Activated CD4-positive, alpha-beta T cell treated with anti-CD3 and anti-CD28 coated beads for 36 hours (primary cell): Measurements from ENCODE around the gene APOBEC4. TPM values are rescaled to one million over a fixed set of nuclear protein-coding genes. Genes with fewer than 3 reads are reported as not detected.
A peak's percentile ranks its signal among the peaks of the same experiment; 100 is the strongest.
"Not testable (repeated sequence)": the region's sequence is repeated elsewhere in the genome, so short reads cannot be mapped to it uniquely, and the experiment has no call there.

Experiments
- ATAC-seq: fragments of 200-7000 bp; cut with Tn5 transposase; one replicate; pipeline ENCODE4 v1.10.0; 2021; ENCODE audit warnings: mild to moderate bottlenecking, moderate library complexity
- CTCF ChIA-PET: fragments of 350-600 bp; sonication (Branson Sonifier 250); formaldehyde crosslinking; loops from one replicate; lab custom pipeline; 2021; ENCODE audit warnings: antibody characterized with exemption; lab: Charles Lee
- POLR2A ChIA-PET: fragments of 350-600 bp; sonication (Branson Sonifier 250); formaldehyde crosslinking; loops from one replicate; lab custom pipeline; 2021; ENCODE audit warnings: antibody characterized with exemption, inconsistent platforms; lab: Charles Lee
- DNase-seq: peaks from one replicate; pipeline ENCODE4 v3.0.0-alpha.2; 2020
- H3K27ac Mint-ChIP-seq: one replicate; pipeline ENCODE4 v1.8.0; 2021; ENCODE audit warnings: mixed read lengths
- H3K27me3 Mint-ChIP-seq: one replicate; pipeline ENCODE4 v1.8.0; 2021; ENCODE audit warnings: mixed read lengths
- H3K36me3 Mint-ChIP-seq: one replicate; pipeline ENCODE4 v1.8.0; 2021; ENCODE audit warnings: low read depth, mixed read lengths
- H3K4me1 Mint-ChIP-seq: one replicate; pipeline ENCODE4 v1.8.0; 2021; ENCODE audit warnings: mixed read lengths
- H3K4me3 Mint-ChIP-seq: one replicate; pipeline ENCODE4 v1.8.0; 2021; ENCODE audit warnings: mild to moderate bottlenecking, moderate library complexity, mixed read lengths
- H3K9me3 Mint-ChIP-seq: one replicate; pipeline ENCODE4 v1.8.0; 2021; ENCODE audit warnings: low read depth, mixed read lengths
- intact Hi-C, 2 experiments: fragments of 100-400 bp; cut with DNase I in 1 of 2; cut with micrococcal nuclease in 1 of 2; formaldehyde crosslinking; loops; one replicate each; pipeline versions ENCODE4 v1.14.2 to v1.15.1; 2022 to 2024; cut with DNase I, micrococcal nuclease
- total RNA-seq, 2 experiments: library from RNA; stranded (reverse); gene quantifications; one replicate each; pipeline ENCODE4 v1.2.3, GENCODE V29; 2021

Gene APOBEC4
- total RNA-seq, 2 experiments from 2014 or later = not detected

GRCh38 chr1:183618202-183618601, 34.9 kb downstream of the APOBEC4 start:
- CTCF ChIA-PET, intact Hi-C loops, H3K4me3 Mint-ChIP-seq, H3K27ac Mint-ChIP-seq, H3K36me3 Mint-ChIP-seq, H3K9me3 Mint-ChIP-seq, H3K27me3 Mint-ChIP-seq, H3K4me1 Mint-ChIP-seq, DNase-seq, POLR2A ChIA-PET, ATAC-seq: not testable (repeated sequence)

GRCh38 chr1:183612975-183613374, 40.1 kb downstream of the APOBEC4 start:
- DNase-seq, H3K27ac Mint-ChIP-seq, CTCF ChIA-PET, intact Hi-C loops, H3K4me1 Mint-ChIP-seq, H3K27me3 Mint-ChIP-seq, H3K9me3 Mint-ChIP-seq, H3K36me3 Mint-ChIP-seq, H3K4me3 Mint-ChIP-seq, POLR2A ChIA-PET: not testable (repeated sequence)
- ATAC-seq = peak; percentile 44

- CTCF ChIA-PET = no interaction called here
- Mint-ChIP-seq H3K9me3 (no peaks in the 10 kb centered on the region), H3K4me1 (no peaks in the 10 kb centered on the region), H3K36me3 (no peaks in the 10 kb centered on the region), H3K4me3 (no peak overlapping the region), H3K27ac (no peak overlapping the region), H3K27me3 (peaks cover 2% of the 10 kb centered on the region)
- POLR2A ChIA-PET = no interaction called here
- intact Hi-C loops = no loop called here
- ATAC-seq (no peak), DNase-seq (no peak)
These were observed 40.7 kb downstream of the APOBEC4 start for GRCh38 chr1:183612407-183612806.

- ATAC-seq = no peak
- Mint-ChIP-seq H3K4me3 (no peak overlapping the region), H3K36me3 (no peaks in the 10 kb centered on the region), H3K9me3 (no peaks in the 10 kb centered on the region), H3K27ac (no peak overlapping the region), H3K4me1 (no peaks in the 10 kb centered on the region), H3K27me3 (peaks cover 2% of the 10 kb centered on the region)
- ChIA-PET POLR2A (interaction anchor here (0.6 kb wide), 1 partner anchor 779 kb away, joined by 3 read pairs; no protein-coding TSS in a partner anchor), CTCF (no interaction called here)
- intact Hi-C loops = no loop called here
- DNase-seq = no peak
These were observed 42.1 kb downstream of the APOBEC4 start for GRCh38 chr1:183611021-183611420.

GRCh38 chr1:183609759-183610452, 43.2 kb downstream of the APOBEC4 start:
- ChIA-PET CTCF (interaction anchor here (0.6 to 1.3 kb wide), 5 partner anchors 10 to 314 kb away, joined by 3 to 4 read pairs (median 3); no protein-coding TSS in a partner anchor), POLR2A (no interaction called here)
- Mint-ChIP-seq H3K27me3 (peaks cover 2% of the 10 kb centered on the region), H3K27ac (no peak overlapping the region), H3K9me3 (no peaks in the 10 kb centered on the region), H3K4me3 (no peak overlapping the region), H3K4me1 (no peaks in the 10 kb centered on the region), H3K36me3 (no peaks in the 10 kb centered on the region)
- intact Hi-C loops = no loop called here
- ATAC-seq (no peak), DNase-seq (no peak)

- CTCF ChIA-PET = interaction anchor here (0.7 to 1.3 kb wide), 4 partner anchors 10 to 314 kb away, joined by 3 to 4 read pairs (median 3); no protein-coding TSS in a partner anchor
- intact Hi-C loops = no loop called here
These were observed 43.8 kb downstream of the APOBEC4 start for GRCh38 chr1:183609313-183609712.

GRCh38 chr1:183607322-183607980, 45.7 kb downstream of the APOBEC4 start:
- DNase-seq (no peak), ATAC-seq (no peak)
- Mint-ChIP-seq H3K36me3 (no peaks in the 10 kb centered on the region), H3K4me1 (peaks cover 4% of the 10 kb centered on the region), H3K4me3 (no peak overlapping the region), H3K27ac (no peak overlapping the region), H3K27me3 (peaks cover 6% of the 10 kb centered on the region), H3K9me3 (no peaks in the 10 kb centered on the region)
- intact Hi-C loops = no loop called here
- ChIA-PET CTCF (interaction anchor here (0.6 to 0.9 kb wide), 2 partner anchors 45 to 127 kb away, joined by 3 read pairs; no protein-coding TSS in a partner anchor), POLR2A (no interaction called here)

More at GRCh38 chr1:183609313-183609712, 43.8 kb downstream of the APOBEC4 start:
- POLR2A ChIA-PET = interaction anchor here (0.5 to 0.6 kb wide), 2 partner anchors 25 to 46 kb away, joined by 3 to 4 read pairs; no protein-coding TSS in a partner anchor
- H3K36me3 Mint-ChIP-seq = no peaks in the 10 kb centered on the region
- peak; percentile 69 for ATAC-seq
- H3K27me3 Mint-ChIP-seq = peaks cover 2% of the 10 kb centered on the region
- peak; percentile 34 for DNase-seq
- peaks cover under 1% of the 10 kb centered on the region for H3K4me1 Mint-ChIP-seq
- H3K4me3 Mint-ChIP-seq = no peak overlapping the region
- H3K9me3 Mint-ChIP-seq = no peaks in the 10 kb centered on the region
- no peak overlapping the region for H3K27ac Mint-ChIP-seq

- CTCF ChIA-PET = no interaction called here
- Mint-ChIP-seq H3K36me3 (no peaks in the 10 kb centered on the region), H3K27ac (no peak overlapping the region), H3K4me1 (peaks cover 4% of the 10 kb centered on the region), H3K4me3 (no peak overlapping the region), H3K27me3 (peaks cover 6% of the 10 kb centered on the region), H3K9me3 (no peaks in the 10 kb centered on the region)
- no peak for ATAC-seq
- intact Hi-C loops = no loop called here
- DNase-seq = no peak
- POLR2A ChIA-PET = no interaction called here
These were observed 47.2 kb downstream of the APOBEC4 start for GRCh38 chr1:183605904-183606303.

GRCh38 chr1:183604815-183605214, 48.3 kb downstream of the APOBEC4 start:
- ChIA-PET POLR2A (interaction anchor here (0.6 kb wide), 1 partner anchor 85 kb away, joined by 3 read pairs; no protein-coding TSS in a partner anchor), CTCF (interaction anchor here (0.6 kb wide), 1 partner anchor 230 kb away, joined by 3 read pairs; no protein-coding TSS in a partner anchor)
- H3K27ac Mint-ChIP-seq = no peak overlapping the region
- ATAC-seq = no peak
- H3K4me1 Mint-ChIP-seq = peaks cover 4% of the 10 kb centered on the region
- H3K4me3 Mint-ChIP-seq = no peak overlapping the region
- intact Hi-C loops = no loop called here
- DNase-seq = no peak
- H3K27me3 Mint-ChIP-seq = peaks cover 3% of the 10 kb centered on the region
- no peaks in the 10 kb centered on the region for H3K9me3 Mint-ChIP-seq
- no peaks in the 10 kb centered on the region for H3K36me3 Mint-ChIP-seq

- no peak overlapping the region for H3K4me3 Mint-ChIP-seq
- intact Hi-C loops = no loop called here
- no peaks in the 10 kb centered on the region for H3K36me3 Mint-ChIP-seq
- no peaks in the 10 kb centered on the region for H3K9me3 Mint-ChIP-seq
- DNase-seq = no peak
- no peak for ATAC-seq
- H3K4me1 Mint-ChIP-seq = peaks cover 4% of the 10 kb centered on the region
- POLR2A ChIA-PET = interaction anchor here (0.6 to 0.8 kb wide), 2 partner anchors 41 to 84 kb away, joined by 3 to 4 read pairs; no protein-coding TSS in a partner anchor
- CTCF ChIA-PET = no interaction called here
- no peak overlapping the region for H3K27ac Mint-ChIP-seq
- H3K27me3 Mint-ChIP-seq = peaks cover 3% of the 10 kb centered on the region
These were observed 48.9 kb downstream of the APOBEC4 start for GRCh38 chr1:183604038-183604808.

GRCh38 chr1:183602510-183602909, 50.6 kb downstream of the APOBEC4 start:
- no peak for ATAC-seq
- Mint-ChIP-seq H3K27ac (no peak overlapping the region), H3K4me1 (peaks cover 10% of the 10 kb centered on the region), H3K36me3 (no peaks in the 10 kb centered on the region), H3K4me3 (no peak overlapping the region), H3K9me3 (no peaks in the 10 kb centered on the region), H3K27me3 (peaks cover 3% of the 10 kb centered on the region)
- ChIA-PET POLR2A (no interaction called here), CTCF (no interaction called here)
- DNase-seq = no peak
- intact Hi-C loops = no loop called here
